ENCODE data around the gene MAPK1IP1L.

DNA sequence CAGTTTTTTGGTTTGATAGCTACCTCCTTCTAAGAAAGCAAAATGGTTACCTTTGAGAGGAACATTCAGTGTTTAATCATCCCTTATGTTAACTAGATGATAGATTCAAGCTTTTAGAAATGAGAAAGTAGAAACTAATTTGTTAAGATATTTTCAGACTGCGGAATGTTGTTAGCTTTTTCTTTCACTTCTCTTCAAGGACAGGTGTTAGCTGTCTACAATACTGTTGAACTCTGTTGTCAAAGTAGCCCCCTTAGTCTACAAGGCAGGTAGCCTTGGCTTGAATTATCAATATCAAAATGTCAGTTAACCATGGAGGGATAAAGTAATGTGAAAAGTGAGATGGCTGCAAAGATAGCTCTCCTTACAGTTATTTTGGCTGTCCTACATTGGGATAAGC lies 14.8 kb downstream of the MAPK1IP1L start:
- TF ChIP-seq, protein P1, sequence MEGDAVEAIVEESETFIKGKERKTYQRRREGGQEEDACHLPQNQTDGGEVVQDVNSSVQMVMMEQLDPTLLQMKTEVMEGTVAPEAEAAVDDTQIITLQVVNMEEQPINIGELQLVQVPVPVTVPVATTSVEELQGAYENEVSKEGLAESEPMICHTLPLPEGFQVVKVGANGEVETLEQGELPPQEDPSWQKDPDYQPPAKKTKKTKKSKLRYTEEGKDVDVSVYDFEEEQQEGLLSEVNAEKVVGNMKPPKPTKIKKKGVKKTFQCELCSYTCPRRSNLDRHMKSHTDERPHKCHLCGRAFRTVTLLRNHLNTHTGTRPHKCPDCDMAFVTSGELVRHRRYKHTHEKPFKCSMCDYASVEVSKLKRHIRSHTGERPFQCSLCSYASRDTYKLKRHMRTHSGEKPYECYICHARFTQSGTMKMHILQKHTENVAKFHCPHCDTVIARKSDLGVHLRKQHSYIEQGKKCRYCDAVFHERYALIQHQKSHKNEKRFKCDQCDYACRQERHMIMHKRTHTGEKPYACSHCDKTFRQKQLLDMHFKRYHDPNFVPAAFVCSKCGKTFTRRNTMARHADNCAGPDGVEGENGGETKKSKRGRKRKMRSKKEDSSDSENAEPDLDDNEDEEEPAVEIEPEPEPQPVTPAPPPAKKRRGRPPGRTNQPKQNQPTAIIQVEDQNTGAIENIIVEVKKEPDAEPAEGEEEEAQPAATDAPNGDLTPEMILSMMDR (conservative IDR thresholded peaks at IDR 0.05; ENCODE audit: low read depth, low read length) = no peak
- no peak for TF ChIP-seq EZH2 (IDR thresholded peaks at IDR 0.05; ENCODE audit: borderline replicate concordance, low read depth, low read length, poor library complexity, severe bottlenecking)
